Cortex of kidney (tissue), 1 donor: Measurements from ENCODE around the gene KLHL3.

Source experiments
- DNase-seq: peaks from one replicate; lab custom pipeline; 2025; lab: John Stamatoyannopoulos, UW

The KLHL3 gene

DNA sequence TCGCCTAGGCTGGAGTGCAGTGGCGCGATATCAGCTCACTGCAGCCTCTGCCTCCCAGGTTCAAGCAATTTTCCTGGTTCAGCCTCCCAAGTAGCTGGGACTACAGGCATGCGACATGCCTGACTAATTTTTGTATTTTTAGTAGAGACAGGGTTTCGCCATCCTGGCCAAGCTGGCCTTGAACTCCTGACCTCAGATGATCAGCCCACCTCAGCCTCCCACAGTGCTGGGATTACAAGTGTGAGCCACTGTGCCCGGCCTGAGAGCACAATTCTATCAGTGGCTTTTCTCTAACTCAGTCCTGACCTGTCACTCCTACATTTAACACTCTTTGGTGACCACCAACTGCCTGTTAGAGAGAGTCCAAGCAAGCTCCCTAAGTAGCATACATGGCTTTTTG lies 154.1 kb downstream of the KLHL3 start:
- DNase-seq: no peak

DNA sequence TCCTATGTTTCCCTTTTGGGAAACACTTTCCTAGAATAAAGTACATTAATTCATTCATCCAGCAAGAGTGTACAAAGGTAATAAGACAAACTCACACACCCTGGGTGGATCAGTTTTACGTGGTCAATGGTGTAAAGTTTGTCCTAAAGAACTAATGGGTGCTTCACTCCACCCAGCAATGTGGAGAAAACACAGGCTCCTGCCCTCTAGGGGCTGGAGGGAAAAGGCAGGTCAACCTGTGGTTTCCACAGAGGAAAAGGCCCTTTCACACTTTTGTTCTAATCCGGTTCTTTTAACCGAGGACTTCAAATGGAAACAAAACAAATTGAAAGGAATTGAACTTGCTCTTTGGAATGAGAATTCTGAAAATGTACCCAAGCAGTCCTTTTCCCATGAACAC lies 155.9 kb downstream of the KLHL3 start:
- no peak for DNase-seq

DNA sequence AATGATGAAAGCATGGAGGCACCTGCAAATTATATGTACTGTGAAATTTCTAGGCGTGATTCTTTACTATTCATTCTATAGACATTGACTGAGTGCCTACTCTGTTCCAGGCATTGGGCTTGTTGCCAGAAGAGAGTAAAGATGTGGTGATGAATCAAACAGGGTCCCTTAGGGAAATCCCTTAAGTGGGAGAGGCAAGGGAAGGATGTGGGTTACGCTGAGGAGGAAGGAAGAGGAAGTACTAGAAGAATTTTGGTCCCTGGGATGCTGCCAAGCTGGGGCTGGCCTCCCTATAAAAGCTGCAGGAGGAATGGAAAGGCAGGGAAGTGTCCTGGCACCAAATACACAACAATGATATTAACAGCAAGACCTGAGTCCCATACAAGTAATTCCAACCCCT lies 160.0 kb downstream of the KLHL3 start:
- DNase-seq: no peak

DNA sequence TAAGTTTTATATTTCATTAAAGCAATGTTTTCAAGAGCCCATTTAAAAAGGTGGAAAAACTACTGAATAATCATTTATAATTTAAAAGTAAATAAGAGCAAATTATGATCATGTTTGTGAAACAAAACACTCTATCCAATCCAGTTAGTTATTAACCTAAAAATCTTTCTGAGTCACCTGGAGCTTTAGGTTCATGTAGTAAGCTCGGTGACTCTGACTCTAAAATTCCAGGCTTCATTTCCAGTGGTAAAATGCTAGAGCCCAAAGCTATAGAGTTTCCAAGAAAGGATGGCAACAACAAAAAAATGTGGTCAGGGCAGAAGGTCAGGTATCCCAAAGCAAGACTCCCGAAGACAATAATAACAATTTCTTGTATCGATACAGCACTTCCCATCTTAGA lies 160.7 kb downstream of the KLHL3 start:
- no peak for DNase-seq

DNA sequence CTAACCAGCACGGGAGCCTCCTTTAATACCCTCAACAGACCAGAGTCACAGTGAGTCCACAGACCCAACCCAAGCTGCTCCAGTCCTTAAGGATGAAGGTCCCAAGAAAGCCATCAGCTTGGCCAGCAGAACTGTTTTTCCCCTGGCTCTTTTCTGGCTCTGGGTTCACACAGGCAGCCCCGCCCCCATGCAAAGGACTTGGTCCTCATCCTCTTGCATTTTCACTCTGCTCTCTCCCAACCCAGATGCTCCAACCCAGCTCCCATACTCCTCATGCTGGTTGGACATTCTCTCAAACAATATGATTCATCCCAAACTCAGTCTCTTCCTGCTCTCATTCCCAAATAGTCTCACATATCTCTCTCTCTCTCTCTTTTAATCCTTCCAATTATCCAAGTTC lies 162.5 kb downstream of the KLHL3 start:
- DNase-seq: no peak

DNA sequence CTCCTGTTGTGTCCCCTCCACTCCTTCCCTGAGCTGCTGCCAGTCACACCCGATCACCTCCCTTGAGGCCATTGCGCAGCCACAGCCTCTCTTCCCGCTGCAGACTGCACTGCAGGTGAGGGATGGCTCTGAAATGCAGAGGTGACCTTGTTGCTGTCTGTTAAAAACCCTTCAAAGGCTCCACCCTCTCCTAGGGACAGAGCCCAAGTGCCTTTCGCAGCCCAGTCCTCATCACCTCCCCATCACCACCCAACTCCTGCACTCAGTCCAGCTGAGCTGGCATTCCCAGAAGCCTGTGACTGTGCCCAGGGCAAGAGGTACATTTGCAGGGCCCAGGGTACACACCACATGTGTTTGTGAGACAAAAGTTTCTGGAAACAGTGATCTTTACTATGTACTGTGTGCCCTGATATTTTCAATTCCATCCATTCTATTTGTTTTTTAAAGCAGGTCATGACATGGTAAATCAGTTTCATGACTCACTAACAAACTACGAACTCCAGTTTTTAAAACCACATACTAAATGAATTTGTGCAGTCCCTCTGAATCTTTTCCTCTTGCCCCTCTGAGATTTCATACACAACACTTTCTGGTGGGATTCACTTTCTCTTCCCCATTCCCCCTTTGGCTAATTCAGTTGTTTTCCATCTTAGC lies 163.7 kb downstream of the KLHL3 start:
- DNase-seq: no peak

DNA sequence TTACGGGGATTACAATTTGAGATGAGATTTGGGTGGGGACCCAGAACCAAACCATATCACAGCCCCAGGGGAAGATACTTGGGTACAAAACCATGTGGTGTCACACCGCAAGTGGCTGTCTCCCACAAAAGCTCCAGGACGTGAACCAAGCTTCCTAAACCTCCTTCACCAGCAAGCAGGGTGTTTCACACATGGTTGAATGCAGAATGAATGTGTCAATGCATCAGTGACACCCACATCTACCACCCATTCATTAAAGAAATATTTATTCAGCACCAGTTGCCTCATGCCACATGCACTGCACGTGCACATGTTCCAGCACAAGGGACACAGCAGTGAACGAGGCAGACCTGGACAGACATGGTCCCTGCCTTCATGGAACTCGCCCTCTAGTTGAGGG lies 165.8 kb downstream of the KLHL3 start:
- DNase-seq: no peak
